CD4-positive, alpha-beta T cell treated with Interleukin-6 at 100 ng/mL for 8 hours (primary cell): ENCODE measurements around the gene PIAS4.

Experiments
- DNase-seq: peaks from one replicate; pipeline ENCODE4 v3.0.0-alpha.2; 2020; ENCODE audit warnings: mixed read lengths, low spot score

The PIAS4 gene

GRCh38 chr19:4042731-4043082 is 35.2 kb downstream of the PIAS4 start:
- no peak for DNase-seq

DNA sequence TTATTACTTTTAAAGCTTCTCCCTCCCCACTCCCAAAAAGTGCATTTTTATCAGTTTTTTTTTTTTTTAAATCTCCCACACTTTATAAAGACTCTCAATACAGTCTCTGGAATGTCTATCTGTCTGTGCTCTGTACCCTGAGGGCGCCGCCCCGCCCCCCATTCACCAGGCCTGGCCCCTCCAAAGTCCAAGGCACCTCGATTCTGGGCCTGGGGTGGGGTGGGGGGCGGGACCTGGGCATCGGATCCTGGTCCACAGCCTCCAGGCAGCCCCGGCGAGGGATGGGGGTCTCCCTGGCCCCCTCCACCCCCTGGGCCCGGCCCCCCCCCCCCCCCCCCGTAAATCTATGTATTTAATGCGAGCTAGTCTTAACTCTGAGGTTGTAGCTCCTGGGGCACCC is 35.9 kb downstream of the PIAS4 start:
- DNase-seq, result no peak

GRCh38 chr19:4043966-4044715 is 36.6 kb downstream of the PIAS4 start:
- no peak for DNase-seq

DNA sequence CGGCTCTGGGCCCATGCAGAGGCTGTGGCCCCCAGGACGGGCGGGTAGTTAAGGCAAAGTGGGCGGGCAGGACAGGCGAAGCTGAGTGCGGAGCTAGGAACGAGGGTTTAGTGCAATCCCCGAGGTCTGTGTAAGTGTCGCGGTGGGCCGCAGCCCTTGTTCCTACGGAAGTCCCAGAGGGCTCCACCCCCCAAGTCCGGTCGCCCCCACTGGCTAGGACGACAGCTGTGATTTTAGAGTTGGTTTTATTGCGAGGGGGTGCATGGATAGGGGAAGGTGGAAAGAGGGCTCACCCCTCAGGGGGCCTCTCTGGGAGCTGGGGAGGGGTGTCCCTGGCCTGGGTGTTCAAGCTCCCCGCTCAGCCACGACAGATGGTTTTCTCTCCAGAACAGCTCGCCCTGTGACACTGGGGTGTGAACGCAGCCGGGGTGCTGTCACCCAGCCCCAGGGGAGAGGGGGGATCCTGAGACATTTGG is 37.5 kb downstream of the PIAS4 start:
- no peak for DNase-seq

DNA sequence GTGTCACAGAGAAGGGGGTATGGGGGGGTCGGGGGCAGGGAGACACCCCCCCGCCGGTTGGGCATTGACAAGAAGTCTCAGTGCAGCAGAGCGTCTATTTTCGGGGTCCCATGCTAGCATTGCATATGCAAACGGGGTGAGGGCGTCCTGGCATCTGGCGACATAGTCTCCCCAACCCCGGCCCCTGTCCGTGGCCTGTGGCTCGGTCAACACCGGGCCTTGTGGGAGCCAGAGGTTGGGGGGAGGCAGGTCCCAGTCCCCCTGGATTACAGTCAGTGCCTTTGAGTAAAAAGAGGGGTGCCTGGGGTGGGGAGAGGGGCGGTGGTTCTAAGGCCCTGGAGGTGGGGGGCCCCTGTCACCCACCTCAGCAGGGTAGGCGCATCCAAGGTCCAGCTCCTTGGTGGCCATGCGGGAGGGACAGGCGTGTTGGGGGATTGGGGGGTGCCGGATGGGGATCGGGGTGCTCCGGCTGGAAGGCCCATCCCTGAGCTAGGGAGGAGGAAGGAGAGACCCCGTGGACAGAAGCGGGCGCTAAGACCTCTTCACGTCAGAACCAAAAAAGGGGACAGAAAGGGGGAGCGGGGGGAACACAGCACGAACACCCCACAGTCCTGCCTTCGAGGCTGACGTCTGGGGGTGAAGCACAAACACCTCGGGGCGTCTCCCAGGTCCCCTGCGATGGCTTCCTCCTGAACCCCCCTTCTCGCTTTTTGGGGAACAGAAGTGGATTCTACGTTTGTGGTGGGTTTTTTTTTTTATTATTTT is 38.2 kb downstream of the PIAS4 start:
- DNase-seq, result no peak

DNA sequence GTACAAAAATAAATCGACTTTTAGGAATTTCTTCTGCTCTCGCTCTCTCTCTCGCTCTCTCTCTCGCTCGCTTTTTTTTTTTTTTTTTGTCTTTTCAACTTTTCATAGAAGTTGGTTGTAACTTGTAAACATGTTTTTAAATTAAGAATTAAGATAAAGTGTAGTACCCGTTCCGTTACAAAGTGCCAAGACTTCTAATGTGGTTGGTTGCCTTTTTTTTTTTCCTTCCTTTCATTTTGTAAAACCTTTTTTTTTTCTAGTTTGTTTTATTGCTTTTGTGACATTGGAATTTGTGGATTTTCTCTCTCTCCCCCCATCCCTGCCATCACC is 38.8 kb downstream of the PIAS4 start:
- DNase-seq, result no peak

DNA sequence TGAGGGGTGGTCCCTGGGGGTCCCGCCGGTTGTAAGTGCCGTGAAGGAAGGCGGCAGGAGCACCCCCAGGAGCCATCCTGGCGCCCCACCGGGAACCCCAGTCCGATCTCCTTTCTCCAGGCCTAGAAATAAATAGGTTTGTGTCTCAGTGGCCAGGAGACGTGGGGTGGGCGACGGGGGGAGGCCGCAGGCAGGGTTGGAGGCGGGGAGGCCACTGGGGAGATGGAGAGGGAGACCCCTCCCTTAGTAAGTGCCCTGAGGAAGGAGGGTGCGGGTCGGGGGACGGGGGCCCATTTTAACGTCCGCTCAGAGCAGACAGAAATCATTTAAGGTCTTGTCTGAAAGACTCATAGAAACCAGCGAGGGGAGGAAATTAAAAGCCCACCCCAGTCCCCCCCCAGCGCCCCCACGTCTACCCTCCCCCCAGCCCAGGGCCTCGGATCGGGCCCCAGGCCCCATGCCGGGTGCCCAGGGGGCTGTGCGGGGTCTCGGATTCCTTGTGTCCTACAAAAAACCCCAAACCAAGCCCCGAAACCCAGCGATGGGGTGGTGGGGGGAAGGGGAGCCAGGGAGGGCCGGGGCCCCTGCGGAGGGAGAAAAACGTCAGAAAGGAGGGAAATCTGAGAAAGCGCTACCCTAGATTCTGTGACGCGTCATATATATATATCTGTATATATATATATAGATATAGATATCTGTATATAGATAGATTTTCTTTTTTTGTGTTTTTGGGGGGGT is 39.6 kb downstream of the PIAS4 start:
- no peak for DNase-seq

DNA sequence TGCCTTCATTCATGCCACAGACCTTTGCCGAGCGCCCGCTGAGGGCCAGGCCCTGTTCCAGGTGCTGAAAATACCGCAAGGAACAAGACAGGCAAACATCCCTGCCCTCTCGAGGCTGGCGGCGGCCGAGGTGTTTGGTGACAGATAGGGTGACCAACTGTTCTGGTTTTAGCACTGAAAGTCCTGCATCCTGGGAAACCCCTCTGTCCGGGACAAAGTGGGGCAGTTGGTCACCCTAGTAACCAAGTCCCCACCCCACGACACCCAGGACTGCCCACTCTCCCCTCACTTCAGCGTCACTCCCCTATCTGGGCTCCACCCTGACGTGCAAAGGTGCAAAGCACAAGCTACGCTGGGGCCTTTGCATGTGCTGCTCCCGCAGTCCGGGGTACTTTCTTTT is 41.9 kb downstream of the PIAS4 start:
- DNase-seq, result no peak

- no peak for DNase-seq
Measured at GRCh38 chr19:4051175-4052101, 43.9 kb downstream of the PIAS4 start.

DNA sequence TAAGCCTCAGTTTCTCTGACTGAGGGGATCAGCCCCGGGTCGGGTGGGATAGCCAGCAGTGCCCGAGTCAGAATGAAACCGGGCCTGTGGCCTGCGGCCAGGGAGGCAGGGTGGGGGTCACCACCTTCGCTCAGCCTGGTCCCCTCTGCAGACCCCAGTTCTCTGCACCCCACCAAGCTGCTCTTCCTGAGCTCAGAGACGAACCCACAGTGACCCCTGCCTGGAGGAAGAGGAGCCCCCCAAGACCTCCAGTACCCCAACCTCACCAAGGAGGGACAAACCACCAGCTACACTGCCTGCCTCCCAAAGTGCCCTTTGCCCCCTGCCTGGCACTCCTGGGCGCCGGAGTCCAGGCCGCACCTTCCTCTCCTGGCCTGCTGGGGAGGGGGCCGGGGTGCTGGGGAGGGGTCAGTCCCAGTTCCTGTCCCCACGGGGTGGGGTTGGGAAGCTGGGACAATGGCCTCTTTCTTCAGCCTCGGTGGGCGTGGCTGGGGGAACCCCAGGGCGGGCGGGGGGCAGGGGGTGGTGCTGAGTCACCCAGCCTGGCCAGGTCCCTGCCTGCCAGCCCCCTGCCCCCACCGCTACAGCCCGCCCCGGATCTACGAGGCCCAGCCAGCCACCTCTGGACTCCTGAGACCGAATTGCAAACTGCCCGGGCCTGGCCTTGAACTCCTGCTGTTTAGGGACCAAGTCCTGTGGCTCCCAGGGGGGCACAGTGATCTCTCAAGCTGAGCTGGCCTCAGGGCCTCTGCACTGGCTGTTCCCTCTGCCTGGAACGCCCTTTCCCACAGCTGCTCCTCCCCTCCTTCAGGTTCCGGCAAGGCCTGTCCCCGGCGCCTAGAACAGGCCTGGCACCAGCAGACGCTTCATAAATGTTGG is 44.8 kb downstream of the PIAS4 start:
- no peak for DNase-seq

DNA sequence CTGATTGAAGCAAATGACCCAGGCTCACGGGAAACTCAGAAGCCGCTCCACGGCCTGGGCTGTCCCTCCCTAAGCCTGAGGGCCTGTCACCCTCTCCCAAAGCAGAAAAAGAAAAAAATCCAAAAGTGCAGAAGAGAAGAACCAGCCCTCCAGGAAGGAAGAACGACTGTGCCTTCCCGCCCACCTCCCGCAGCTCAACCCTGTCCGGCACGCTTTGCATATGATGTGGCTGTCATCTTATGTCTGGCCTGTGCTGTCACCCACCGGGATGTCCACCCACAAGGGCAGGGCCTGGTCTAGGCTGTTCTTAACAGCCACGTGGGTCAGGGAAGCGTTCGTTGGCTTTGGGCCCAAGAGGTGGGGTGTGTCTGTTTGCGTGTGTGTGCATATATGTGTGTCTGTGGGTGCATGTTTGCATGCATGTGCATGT is 45.5 kb downstream of the PIAS4 start:
- no peak for DNase-seq

GRCh38 chr19:4053423-4054324 is 46.1 kb downstream of the PIAS4 start:
- no peak for DNase-seq

DNA sequence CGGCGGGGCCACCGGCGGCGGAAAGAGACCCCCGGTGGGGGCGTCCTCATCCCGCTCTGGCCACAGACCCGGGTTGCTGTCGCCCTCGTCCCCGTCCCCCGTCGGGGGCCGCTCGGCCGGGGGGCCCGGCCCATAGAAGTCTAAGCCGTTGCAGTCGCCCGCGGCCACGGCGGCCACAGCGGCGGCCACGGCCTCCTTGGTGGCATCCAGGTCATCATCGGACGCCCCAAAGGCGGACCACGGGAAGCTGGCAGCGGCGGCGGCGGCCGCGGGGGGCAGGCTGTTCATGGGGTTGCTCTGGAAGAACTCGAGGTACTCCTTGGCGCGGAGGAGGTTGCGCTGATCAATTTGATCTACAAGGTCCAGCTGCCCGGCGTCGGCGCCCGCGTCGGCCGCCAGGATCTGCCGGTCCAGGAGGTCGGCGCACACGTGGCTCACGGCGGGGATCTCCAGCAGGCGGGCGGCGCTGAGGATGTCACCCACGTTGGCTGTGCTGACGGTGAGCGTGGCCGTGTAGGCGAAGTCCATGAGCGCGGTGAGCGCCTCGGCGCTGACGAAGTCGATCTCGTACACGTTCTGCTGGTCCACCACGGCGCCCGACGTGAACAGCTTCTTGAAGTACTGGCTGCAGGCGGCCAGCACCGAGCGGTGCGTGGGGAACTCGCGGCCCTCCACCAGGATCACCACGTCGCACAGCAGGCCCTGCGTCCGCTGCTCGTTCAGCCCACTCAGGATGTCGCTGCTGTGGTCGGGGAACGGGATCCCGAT is 47.1 kb downstream of the PIAS4 start:
- DNase-seq, result no peak

DNA sequence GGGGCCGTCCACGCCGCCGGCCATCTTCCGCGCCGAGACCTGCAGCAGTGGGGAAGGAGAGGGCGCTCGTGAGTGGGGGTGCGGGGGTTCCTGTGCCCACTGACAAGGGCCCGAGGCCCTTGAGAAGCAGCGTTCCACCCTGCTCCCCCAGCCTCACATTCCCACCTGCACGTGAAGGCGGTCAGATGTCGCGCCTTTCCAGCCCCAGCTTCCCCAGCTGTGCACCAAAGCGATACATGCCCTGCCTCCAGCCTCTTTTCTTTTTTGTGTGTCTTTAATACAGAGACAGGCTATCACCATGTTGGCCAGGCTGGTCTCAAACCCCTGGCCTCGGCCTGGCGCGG is 47.6 kb downstream of the PIAS4 start:
- DNase-seq, result no peak

DNA sequence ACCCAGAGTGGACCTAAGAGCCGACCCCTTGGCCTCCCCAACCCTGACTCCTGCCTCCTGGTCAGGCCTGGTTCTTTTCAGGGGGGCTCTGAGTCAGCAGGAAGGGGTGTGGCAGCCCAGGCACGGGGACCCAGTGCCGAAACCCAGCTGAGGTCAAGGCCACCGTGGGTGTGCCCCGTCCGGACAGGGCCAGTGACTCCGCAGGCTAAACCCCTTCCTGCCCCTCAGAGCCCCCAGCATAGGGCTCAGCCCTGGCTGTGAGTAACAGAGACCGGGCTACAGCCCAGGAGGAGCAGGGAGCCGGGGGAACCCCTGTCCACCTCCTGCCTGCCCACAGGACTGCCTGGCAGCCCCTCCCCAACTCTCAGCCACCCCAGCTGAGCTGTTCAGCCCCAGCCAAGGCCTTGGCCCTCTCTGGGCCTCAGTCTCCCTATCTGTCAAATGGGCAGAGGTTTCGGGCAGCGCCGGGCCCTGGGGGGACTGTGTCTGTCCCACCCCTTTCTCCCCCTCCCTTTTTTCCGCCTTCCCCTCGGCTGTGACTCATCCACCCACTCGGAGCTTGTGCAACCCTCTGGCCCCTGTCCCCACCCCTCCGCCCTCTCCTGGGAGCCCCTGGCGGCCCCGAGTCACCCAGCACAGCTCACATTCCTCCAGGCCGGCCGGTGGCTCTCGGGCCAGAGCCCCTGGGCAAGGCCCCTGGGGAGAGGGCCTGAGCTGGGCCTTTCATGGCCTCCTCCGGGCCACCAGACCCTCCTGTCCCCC is 50.6 kb downstream of the PIAS4 start:
- DNase-seq, result no peak

GRCh38 chr19:4058693-4059452 is 51.3 kb downstream of the PIAS4 start:
- no peak for DNase-seq

GRCh38 chr19:4059453-4059871 is 51.9 kb downstream of the PIAS4 start:
- no peak for DNase-seq
